Measurements from ENCODE around the gene VWA7.

VWA7 gene

DNA sequence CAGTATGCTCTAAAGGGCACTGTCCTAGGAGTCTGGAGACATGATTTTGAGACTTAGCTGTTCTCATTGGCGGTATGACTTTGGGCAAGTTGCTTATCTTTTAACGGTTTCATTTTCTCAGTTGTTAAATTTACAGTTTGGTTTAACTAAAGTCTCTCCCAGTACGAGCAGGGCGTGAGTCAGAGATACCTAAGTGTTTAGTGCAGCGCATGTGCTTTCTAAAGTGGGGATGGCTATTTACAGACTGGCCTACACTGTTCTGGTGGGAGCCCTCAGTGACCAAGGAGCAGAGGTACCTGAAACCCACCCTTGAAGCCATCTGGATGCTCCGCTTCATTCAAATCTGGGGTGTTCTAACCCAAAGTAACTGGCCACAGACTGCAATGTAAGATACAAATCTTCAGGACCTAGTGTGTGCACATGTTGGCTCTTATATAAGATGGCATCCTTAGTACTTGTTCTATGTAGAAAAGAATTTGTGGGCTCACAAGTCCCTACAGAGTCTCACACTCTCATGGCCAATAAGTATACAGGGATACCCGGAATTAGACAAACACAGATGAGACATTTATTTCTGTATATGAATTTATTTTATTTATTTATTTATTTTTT is 26.6 kb downstream of the VWA7 start:
- no peak for DNase-seq (ENCODE audit: low read depth)

DNA sequence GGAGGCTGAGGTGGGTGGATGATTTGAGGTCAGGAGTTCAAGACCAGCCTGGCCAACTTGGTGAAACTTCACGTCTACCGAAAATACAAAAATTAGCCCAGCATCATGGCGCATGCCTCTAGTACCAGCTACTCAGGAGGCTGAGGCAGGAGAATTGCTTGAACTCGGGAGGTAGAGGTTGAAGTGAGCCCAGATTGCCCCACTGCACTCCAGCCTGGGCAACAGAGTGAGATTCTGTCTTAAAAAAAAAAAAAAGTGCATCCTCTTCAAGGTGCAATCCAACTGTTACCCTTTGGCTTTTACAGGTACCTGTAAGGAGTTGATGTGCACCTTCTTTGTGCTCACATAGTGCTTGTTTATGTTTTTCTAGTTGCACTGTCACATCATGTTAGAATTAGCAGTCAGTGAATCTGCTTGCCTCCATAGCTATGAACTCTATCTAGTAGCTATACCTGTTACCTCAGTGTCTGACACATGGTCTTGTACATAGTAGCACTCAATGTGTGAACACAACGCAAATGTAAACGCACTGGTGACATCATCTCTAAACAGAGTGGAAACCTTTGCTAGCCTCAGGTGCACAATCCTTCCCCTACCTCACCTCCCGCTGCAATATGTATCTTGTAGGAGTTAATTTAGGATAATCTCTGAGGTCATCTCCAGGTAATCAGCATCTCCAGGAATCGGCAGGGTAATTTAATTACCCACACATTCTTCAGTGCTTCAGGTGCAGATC is 27.7 kb downstream of the VWA7 start:
- DNase-seq (ENCODE audit: low read depth), result no peak

DNA sequence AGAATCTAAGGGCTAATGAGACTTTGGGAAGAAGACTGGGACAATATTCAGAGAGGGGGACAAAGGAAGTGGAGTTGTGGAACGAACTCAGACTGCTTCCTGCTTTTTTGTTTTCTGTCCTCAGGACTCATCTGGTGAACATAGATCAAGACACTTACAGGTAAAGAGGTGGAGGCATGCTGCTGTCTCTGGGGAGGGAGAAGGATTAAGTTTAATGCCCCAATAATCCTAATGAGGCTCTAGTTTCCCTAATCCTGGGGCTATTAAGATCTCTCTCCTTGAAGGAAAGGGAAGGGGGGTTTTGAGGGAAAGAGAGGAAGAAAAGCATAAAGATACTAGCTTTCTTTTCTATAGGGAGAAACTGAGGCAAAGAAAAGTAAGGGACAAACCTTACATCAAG is 32.7 kb downstream of the VWA7 start:
- DNase-seq (ENCODE audit: low read depth), result no peak

DNA sequence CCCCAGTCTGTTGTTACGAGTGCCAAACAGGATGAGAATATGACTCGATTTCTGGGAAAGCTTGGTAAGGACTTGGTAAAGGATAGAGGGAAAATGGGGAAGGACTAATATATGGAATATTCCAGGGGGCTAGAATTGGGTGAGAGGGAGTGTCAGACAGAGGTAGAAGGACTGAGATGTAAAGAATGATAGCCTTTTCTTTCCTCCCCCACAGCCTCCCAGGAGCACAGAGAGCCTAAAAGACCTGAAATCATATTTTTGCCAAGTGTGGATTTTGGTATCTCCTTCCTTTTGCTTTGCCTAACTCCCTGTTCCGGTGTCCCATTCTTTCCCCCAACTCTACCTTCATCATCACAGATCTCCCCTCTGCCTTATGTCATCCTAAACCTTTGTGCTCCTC is 34.2 kb downstream of the VWA7 start:
- DNase-seq (ENCODE audit: low read depth), result no peak

DNA sequence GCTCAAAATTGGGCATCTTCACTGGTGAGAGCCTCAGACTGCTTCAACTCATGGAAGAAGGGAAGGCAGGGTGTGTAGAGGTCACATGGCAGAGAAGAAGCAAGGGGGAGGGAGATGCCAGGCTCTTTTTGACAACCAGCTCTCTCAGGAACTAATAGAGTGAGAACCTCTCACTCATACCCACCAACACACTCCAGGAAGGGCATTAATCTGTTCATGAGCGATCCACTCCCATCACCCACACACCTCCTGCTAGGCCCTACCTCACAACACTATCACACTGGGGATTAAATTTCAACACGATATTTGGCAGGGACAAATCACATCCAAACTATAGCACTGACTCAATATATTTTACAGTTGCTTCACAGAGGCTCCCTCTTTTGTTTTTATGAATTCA is 35.3 kb downstream of the VWA7 start:
- no peak for DNase-seq (ENCODE audit: low read depth)

DNA sequence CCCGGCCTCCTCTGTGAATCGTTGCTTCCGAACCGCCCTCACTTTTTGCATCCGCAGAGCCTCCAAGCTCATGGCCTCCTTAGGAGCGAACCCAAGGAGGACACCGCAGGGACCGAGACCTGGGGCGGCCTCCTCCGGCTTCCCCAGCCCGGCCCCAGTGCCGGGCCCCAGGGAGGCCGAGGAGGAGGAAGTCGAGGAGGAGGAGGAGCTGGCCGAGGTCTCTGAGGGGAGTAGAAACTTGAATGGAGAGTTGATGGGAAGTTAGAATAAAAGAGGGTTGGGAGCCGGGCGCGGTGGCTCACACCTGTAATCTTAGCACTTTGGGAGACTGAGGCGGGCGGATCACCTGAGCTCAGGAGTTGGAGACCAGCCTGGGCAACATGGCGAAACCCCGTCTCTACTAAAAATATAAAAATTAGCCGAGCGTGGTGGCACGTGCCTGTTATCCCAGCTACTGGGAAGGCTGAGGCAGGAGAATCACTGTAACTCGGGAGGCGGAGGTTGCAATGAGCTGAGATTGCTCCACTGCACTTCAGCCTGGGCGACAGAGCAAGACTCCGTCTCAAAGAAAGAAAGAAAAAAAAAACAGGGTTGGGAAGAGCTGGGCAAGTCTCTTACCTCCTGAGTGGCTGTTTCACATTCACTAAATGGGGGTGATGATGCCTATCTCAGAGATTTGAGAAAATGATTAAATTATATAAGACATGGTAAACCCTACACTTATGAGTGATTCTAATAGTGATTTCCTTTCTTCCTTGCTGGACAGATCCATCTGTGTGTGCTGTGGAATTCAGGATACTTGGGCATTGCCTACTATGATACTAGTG is 36.5 kb downstream of the VWA7 start:
- DNase-seq (ENCODE audit: low read depth), result no peak

DNA sequence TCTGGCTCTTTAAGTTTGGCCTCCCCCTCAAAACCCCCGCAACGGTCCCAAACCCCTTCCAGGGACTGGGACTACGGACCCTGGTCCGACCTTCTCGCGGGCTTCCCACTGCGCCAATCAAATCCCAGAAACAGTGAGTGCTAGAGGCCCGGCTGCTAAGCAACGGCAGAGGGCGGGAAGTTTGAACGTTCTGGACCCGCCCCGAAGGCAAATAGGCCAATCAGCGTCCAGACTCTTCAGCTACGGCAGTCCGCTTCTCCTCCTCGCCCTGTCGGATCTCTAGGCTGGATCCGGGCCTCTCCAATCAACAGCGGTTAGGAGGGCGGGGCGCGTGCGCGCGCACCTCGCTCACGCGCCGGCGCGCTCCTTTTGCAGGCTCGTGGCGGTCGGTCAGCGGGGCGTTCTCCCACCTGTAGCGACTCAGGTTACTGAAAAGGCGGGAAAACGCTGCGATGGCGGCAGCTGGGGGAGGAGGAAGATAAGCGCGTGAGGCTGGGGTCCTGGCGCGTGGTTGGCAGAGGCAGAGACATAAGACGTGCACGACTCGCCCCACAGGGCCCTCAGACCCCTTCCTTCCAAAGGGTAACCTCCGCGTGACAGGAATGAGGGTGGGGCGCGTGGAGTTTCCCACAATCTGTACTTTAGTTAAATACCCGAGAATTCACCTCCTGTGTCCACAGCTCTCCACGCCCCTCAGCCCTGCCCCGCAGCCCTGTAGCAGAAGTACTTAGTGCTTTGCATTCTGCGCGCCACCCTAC is 37.3 kb downstream of the VWA7 start, which contains the start of gene MSH5:
MSH5 (plus strand) TSS at position 367 of the 758 bp plus-strand sequence. CDS start 462 bp downstream, outside the sequence.
- DNase-seq (ENCODE audit: low read depth), result peak; percentile 89

DNA sequence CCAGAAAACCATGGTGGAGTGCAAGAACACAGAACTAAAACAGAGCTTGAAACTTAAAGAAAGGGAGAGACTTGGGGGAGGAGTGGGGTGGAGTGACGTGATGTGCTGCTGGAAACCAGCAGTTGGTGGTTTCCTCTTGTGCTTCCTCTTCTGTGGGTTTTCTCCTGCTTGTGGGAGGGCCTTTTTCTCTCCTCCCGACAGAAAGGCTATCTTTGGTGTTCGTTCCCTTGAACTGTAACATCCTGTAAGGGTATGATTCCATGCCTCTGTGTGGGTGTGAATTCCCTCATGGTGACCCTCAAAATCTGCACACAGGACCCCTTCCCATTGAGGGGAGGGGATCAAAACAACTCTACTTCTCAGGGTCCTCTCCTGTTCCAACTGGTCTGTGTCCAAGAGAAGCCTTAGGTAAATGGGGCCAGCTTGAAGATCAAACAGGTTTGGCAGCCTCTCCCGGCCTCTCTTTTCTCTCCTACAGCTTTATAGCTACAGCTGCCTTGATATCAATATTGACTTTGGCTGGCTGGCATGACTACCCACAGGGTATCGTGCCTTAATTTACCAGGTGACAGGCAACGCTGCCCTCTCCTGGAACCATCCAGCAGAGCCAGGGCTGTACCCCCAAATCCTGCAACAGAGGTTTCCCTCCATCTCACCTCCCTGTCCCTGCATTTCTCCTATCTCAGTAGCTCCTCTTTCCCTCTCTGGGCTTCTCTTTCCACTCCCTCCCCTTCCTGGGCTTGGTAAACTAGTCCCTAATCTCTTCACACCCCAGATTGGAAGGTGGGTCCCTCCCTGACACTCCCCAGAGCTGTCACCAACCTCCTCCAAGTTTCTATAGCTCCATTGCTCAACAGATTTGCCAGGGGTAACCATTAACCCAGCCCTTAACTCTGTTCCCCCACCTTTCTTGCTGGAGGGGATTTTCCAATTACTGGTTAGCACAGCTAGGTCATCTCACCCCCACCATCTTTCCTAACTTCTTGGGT is 38.8 kb downstream of the VWA7 start:
- peak; percentile 41 for DNase-seq (ENCODE audit: low read depth)

DNA sequence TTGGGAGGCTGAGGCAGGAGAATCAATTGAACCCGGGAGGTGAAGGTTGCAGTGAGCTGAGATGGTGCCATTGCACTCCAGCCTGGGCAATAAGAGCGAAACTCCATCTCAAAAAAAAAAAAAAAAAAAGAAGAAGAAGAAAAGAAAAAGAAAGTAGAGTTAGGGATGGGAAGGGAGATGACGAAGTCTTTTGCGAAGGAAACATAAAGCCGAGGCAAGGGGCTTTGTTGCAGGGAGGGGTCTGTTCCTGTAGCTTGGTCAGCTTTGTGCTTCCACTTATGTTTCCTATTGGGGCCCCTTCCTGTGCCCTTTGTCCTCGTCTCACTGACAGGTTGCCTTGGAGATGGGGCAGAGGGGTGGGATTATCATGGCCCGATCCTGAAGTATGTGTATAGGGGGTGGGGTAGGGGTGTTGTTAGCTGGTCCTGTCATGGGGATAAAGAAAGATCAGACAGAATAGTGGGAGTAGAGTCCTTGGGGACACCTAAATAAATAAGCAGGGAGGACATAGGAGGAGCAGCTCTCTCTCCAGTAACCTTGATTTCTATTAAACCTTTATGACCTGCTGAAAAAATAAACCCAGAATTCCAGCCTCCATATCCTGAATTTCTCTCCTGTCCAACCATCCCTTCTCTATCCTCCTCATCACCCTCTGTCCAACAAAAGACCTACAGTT is 39.7 kb downstream of the VWA7 start:
- no peak for DNase-seq (ENCODE audit: low read depth)

DNA sequence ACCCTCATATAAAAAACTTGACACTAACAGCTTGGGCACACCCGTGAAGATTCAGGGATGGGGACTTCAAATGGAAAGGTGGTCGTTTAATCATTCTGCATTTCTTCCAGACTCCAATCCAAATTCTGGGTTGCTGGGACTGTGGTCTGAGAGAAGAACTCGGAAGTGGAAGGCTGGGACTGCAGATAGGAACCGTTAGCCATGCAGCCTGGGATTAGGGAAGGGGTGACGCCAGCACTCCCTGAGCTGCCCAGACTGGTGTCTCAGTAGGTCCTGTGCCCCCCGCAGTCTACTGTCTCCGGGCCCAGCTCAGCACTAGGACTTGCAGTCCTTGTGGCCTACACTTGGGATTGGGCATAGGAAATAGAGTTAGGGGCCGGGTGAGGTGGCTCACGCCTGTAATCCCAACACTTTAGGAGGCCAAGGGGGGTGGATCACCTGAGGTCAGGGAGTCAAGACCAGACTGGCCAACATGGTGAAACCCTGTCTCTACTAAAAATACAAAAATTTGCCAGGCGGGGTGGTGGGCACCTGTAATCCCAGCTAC is 40.3 kb downstream of the VWA7 start:
- no peak for DNase-seq (ENCODE audit: low read depth)

DNA sequence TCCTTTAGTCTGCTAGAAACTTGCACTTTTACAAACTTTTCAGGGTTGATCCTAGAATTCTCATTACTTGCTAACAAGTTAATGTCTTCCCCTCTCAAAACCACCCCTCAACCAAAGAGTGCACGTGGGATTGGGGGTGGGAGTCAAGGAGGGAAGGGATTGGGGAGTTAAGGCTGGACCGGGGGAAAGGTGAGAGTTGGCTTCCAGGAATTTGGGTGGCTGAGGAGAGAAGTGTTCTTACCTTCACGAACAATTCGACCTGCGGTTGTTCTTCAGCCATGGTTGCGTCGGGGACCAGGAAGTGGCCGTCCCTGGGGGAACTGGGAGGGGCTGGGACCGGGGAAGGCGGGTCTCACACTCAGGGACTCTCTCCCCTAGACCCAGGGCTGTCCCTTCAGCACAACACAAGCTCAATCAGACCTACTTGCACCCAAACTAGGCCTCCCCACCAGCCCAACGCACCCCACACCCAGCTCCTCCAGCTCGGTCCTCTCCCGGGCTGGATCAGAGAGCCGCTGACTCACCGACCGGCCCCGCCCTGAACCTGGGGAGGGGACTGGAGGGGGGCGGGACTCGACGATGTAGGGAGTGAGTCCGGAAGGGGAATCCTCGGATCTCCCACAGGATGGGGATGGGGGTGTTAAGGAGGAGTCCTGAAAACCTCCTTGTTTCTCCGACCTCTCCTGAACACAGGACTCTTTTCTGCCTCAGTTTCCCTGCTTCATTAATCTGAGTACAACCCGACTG is 40.9 kb downstream of the VWA7 start, which contains the start of gene CLIC1:
CLIC1 (minus strand) TSS at position 510 of the 747 bp plus-strand sequence; CDS start at position 280, 230 bp downstream.
- peak; percentile 64 for DNase-seq (ENCODE audit: low read depth)

DNA sequence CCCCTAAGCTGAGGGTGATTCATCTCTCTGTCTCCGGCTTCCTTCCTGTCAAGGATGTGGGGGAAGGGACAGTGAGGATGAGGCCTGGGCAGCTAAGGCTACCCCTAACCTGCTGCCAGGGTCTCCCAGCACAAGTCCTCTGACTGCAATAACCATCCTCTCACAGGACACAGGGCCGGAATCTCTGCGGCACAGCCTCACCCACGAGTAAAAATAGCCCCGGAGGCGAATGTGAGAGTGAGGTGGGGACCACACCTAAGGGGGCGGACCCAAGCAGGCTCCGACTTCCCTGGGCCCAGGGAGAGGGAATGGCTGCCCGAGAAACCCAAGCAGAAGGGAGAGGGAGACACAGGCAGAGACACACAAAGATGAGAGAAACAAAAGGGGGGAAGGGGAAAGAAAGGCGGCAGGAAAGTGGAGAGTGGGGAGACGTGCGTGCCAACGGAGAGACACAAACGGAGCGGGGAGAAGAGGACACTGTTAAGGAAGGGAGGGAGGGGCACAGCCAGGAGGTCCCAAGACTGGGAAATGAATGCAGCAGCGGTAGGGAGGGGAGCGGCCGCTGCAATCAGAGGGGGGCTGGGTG is 42.2 kb downstream of the VWA7 start:
- DNase-seq (ENCODE audit: low read depth), result peak; percentile 35

DNA sequence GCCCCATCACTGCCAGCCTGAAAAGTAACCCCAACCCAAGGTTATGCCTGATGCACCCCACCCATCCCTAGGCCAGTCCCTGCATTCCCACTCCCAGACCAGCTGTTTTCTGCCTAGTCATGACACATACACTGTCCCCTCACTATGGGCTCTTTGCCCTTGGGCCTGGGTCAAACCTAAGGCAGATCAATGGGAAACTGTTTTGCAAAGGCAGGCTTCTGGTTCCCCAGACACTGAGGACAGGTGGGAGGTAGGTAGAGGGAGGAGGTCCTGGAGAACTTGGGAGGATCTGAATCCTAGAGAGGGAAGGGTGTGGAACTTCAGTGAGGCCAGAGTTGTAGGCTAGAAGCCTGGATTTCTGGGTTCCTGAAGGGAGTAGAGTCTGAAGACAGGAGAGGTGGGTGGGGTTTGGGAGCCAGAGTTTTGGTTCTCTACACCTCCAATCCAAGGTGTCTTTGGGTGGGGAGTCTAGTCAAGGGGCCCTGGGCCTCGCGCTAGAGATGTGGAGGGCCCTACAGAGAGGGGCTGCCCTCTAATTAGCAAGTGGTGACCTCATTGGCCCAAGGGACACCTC is 42.8 kb downstream of the VWA7 start:
- no peak for DNase-seq (ENCODE audit: low read depth)

DNA sequence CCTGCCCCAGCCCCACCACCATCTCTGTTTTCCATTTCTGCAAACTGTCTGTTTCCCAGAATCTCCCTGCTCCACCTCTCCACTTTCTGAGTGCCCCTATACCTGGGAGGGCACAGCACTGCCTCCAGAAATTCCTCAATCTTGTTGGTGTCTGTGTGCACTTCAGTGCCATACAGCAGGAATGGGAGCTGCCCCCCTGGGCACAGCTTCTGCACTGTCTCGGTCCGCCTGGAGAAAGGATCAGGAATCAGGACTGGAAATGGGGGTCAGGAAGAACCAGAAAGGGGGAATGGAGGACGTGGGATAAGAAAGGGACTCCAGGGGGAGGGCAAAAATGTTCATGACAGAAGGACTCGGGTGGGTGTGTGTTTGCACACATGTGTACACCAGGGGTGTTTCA is 43.4 kb downstream of the VWA7 start:
- no peak for DNase-seq (ENCODE audit: low read depth)

DNA sequence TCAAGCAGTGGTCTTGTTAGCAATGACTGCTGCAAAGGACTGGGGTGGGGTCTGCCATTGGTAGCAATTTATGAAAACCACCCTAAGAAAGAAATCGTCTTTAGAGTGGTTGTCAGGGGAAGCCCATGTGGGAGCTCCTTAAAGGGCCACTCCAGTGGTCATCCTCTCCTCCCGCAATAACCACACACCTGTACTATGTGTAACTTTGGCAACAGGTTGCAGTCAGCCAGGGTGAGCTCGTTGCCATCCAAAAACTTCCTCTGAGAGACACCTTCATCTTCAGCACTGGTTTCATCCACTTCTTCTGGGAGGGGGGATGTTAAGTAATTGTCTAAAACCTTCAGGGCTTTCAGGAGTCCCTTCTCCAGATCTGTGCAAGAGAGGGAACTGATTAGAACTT is 45.1 kb downstream of the VWA7 start:
- no peak for DNase-seq (ENCODE audit: low read depth)

DNA sequence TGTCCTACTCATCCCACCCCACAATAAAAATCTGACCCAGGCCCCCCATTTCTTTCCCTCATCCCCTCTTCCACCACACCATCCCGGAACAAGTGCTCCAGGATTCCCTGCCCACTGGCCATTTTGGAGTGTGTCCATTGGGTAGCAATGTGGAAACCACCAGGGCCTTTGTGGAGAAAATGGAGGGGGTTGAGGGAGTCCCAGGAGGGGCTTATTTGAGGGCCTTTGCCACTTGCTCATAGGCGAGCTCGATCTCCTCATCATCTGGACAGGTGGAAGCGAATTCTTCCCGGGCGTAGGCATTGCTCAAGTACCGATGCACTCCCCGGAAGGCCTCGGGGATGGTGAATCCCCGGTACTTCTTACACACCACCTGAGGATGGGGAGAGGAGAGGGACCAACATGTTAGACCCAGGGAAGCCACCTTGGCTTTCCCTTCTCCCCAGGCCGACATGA is 46.5 kb downstream of the VWA7 start:
- DNase-seq (ENCODE audit: low read depth), result no peak

DNA sequence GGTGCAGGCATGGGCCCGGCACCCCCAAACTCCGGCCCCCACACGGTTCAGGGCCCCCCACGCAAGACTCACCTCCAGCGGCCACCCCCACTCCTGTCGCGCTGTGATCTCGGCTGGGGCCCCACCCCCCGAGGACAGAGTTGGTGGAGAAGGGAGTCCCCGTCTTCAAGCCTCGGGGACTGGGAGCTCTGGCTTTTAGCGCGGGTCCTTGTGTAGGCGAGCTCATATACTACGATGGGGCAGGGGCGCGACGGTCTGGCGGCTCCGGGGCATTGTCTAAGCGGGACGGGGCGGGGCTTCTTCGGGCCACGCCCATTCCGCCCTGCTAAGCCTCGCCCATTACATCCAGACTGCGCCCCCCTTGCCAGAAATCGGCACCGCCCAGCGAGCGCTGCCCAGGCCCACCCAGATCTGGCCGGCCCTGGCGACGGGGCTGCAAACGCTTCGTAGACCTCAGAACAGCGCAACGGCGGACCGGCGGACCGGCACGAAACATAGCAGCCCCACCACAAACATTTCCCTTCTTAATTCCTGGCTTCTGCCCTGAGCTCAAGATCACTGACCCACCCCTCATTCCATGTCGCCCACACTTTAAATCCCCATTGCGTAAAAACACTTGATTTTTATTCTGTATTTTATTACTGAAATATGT is 47.0 kb downstream of the VWA7 start:
- DNase-seq (ENCODE audit: low read depth), result peak; percentile 54

DNA sequence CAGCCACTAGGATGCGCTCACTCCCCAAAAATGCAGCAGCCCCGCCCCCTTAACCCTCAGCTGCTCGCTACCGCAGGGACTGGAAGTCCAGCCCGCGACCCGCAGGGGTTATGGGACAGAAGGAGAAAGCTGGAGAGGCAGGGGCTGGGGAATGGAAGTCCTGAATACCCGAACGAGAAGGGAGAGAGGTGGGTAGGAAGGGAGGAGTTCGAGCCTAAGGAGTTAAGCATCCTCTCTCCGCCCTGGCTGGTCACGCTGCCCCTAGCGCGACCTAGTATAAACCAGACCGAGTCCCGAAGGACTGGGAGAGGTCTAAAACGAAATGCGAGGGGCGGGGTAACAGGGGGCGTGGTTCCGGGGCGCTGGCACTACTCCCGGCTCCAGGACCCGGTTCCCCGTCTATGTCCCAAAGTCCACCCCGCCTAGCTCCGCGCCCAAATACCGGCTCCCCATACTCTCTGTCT is 47.6 kb downstream of the VWA7 start:
- peak; percentile 75 for DNase-seq (ENCODE audit: low read depth)
